RWPE2 (cell line): ENCODE measurements around the gene MPHOSPH8.

ENCODE experiments used
- ATAC-seq: fragments of 200-7000 bp; cut with Tn5 transposase; 3 replicates; pipeline ENCODE4 v1.9.1; 2021; ENCODE audit warnings: low read depth
- DNase-seq: peaks from one replicate; pipeline ENCODE4 v3.0.0-alpha.2; 2020; ENCODE audit warnings: low spot score
- H3K27ac ChIP-seq: fragments of 450-650 bp; 2 replicates; pipeline ENCODE4 v1.5.1; 2017; ENCODE audit warnings: mild to moderate bottlenecking; ENCODE audit not compliant: poor library complexity, severe bottlenecking
- H3K27me3 ChIP-seq: fragments of 250-450 bp; sonication (Bioruptor Pico); 2 replicates; pipeline ENCODE4 v1.5.1; 2021; ENCODE audit warnings: mild to moderate bottlenecking, moderate library complexity; ENCODE audit not compliant: insufficient read depth, poor library complexity, severe bottlenecking
- H3K36me3 ChIP-seq: fragments of 250-450 bp; sonication (Bioruptor Pico); 2 replicates; pipeline ENCODE4 v1.5.1; 2020; ENCODE audit warnings: low read depth, mild to moderate bottlenecking, moderate library complexity
- H3K4me1 ChIP-seq: fragments of 250-450 bp; sonication (Bioruptor Pico); 2 replicates; pipeline ENCODE4 v1.5.1; 2021; ENCODE audit warnings: mild to moderate bottlenecking, moderate library complexity; ENCODE audit not compliant: insufficient read depth, poor library complexity, severe bottlenecking
- H3K4me3 ChIP-seq: fragments of 250-450 bp; sonication (Bioruptor Pico); 2 replicates; pipeline ENCODE4 v1.5.1; 2021; ENCODE audit warnings: mild to moderate bottlenecking, moderate library complexity; ENCODE audit not compliant: severe bottlenecking
- H3K9me3 ChIP-seq: fragments of 250-450 bp; sonication (Bioruptor Pico); 2 replicates; pipeline ENCODE4 v1.5.1; 2021; ENCODE audit warnings: mild to moderate bottlenecking, moderate library complexity; ENCODE audit not compliant: severe bottlenecking
- TF ChIP-seq, protein P1 (sequence below): fragments of 450-650 bp; IDR thresholded peaks from one replicate; pipeline ENCODE4 v1.5.1; 2017; ENCODE audit warnings: mild to moderate bottlenecking, moderate library complexity; ENCODE audit not compliant: poor library complexity, severe bottlenecking

The MPHOSPH8 gene

DNA sequence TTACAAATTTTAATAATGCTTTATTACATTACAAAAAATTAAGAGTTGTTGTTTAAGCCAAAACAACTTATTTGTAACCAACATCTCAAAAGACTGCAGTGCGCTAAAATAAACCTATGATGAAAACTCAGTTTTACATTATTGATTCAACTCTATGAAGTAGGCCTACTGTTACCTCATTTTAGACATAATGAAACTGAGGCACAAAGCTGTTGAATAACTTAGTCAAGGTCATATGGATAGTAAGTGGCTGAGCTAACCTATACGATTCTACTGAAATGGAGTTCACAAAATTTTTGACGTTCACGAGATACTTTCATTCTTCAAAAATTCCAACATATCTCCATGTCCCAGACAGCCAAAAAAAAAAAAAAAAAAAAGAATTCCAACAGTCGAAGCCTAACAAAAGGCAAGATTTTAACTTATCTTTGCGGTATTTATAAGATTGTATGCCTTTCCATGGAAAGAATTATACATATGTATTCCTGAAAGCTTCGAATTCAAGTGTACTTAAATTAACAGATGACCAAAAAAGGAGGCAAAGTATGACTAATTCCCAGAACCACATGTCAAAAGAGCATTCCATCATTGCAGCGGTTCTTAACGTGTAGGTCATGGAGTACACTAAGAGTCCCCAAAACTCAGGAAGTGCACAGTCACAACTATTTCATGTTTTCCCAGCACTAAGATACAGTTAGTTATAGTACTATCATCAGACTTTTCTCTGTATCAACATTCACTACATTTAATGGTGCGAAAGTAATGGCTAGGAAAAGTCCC, 79.9 kb downstream of the MPHOSPH8 start:
- H3K4me3 ChIP-seq = no peak overlapping the region
- no peaks in the 10 kb centered on the region for H3K9me3 ChIP-seq
- TF ChIP-seq, protein P1, sequence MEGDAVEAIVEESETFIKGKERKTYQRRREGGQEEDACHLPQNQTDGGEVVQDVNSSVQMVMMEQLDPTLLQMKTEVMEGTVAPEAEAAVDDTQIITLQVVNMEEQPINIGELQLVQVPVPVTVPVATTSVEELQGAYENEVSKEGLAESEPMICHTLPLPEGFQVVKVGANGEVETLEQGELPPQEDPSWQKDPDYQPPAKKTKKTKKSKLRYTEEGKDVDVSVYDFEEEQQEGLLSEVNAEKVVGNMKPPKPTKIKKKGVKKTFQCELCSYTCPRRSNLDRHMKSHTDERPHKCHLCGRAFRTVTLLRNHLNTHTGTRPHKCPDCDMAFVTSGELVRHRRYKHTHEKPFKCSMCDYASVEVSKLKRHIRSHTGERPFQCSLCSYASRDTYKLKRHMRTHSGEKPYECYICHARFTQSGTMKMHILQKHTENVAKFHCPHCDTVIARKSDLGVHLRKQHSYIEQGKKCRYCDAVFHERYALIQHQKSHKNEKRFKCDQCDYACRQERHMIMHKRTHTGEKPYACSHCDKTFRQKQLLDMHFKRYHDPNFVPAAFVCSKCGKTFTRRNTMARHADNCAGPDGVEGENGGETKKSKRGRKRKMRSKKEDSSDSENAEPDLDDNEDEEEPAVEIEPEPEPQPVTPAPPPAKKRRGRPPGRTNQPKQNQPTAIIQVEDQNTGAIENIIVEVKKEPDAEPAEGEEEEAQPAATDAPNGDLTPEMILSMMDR = no peak
- H3K27me3 ChIP-seq = no peaks in the 10 kb centered on the region
- peaks cover 9% of the 10 kb centered on the region for H3K4me1 ChIP-seq
- DNase-seq = no peak
- no peak overlapping the region for H3K27ac ChIP-seq
- peak; percentile 53 for ATAC-seq
- H3K36me3 ChIP-seq = peaks cover 16% of the 10 kb centered on the region

DNA sequence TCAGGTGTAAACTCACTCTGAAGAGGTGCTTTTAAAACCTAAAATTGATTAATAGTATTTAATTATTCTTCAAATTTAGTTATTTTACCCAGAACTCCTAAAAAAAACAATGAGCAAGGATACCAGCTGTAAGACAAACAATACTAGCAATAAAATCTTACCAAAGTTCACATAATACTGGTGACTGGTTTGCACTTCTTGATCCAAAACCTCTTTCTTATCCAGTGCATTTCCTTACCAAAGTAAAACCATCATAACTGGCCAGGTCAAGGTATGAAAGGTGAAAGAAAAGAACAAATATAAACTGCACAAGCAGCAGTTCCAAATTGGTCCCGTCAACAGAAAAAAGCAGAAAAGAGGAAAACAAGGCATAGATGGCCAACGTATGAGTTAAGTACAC, 86.6 kb downstream of the MPHOSPH8 start:
- TF ChIP-seq, protein P1 = no peak
- H3K4me1 ChIP-seq = no peaks in the 10 kb centered on the region

More for the DNA sequence above, 86.6 kb downstream of the MPHOSPH8 start:
- Histone ChIP-seq H3K36me3 (peaks cover 30% of the 10 kb centered on the region), H3K27me3 (no peaks in the 10 kb centered on the region), H3K27ac (no peak overlapping the region), H3K9me3 (no peaks in the 10 kb centered on the region), H3K4me3 (no peak overlapping the region)
- DNase-seq = no peak
- no peak for ATAC-seq
